ENCODE results near the gene FXYD6.

FXYD6 gene

DNA sequence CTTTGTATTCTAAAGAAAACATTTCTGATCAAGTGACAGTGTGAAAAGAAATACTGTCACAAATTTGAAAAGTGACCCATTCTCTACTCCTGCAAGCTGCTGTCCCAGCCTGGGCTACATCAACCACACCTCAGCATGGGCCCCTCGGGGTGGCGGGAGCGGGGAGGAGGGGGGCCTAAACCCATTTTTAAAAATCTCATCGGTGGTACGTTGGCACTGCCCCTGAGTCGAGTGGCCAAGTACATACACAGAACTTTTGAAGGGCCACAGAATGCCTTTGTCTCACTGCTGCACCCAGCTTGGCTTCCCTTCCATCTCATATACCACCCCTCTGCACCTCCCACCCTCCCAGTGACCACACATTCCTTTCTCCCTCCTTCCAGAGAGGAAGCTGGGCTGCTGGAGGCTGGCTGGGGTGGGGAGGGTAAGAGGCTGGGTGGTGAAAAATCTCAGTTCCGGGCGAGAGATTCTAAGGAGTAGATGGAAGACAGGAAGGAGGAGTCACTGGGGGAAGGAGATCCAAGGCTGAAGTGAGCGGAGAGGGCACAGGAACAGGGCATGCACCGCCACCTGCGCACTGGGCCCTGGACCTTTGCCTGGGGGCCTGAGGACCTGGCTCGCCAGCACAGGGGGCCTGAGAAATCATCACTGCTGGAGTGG lies 21.1 kb downstream of the FXYD6 start:
- no peak overlapping the region for H3K4me3 ChIP-seq (ENCODE audit: low read depth, low read length)
- TF ChIP-seq, protein P1, sequence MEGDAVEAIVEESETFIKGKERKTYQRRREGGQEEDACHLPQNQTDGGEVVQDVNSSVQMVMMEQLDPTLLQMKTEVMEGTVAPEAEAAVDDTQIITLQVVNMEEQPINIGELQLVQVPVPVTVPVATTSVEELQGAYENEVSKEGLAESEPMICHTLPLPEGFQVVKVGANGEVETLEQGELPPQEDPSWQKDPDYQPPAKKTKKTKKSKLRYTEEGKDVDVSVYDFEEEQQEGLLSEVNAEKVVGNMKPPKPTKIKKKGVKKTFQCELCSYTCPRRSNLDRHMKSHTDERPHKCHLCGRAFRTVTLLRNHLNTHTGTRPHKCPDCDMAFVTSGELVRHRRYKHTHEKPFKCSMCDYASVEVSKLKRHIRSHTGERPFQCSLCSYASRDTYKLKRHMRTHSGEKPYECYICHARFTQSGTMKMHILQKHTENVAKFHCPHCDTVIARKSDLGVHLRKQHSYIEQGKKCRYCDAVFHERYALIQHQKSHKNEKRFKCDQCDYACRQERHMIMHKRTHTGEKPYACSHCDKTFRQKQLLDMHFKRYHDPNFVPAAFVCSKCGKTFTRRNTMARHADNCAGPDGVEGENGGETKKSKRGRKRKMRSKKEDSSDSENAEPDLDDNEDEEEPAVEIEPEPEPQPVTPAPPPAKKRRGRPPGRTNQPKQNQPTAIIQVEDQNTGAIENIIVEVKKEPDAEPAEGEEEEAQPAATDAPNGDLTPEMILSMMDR (IDR thresholded peaks at IDR 0.05; ENCODE audit: low read depth, low read length), result no peak

DNA sequence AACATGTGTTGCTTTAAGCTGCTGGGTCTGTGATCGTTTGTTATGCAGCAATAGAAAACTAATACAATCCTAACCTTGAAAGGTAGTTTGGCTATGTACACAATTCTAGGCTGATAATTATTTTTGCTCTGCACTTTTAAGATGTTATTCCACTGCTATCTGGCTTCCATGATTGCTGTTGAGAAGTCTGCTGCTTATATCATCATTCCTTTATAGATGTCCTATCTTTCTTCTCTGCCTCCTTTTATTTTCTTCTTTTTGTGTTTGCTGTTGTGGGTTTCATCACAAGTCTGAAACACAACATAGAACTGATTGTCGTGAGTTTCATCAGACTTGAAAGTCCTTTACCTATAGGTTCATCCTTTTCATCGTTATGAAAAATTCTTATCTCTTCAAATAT lies 24.1 kb downstream of the FXYD6 start:
- H3K4me3 ChIP-seq (ENCODE audit: low read depth, low read length), result no peak overlapping the region
- TF ChIP-seq, protein P1 (IDR thresholded peaks at IDR 0.05; ENCODE audit: low read depth, low read length), result no peak

DNA sequence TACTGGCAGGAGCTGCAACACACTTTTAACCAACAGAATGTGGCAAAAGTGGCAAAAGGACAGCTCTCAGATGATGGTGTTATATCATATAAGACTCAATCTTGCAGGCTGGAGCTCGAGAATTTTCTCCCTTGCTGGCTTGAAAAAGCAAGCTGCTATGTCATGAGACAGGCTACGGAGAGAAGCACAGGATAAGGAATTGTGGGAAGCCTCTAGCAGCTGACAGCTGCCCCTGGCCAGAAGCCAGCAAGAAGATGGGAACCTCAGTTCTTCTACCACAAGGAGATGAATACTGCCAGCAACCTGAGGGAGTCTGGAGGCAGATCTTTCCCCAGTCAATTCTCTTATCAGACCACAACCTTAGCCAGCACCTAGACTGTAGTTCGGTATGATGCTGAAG lies 24.6 kb downstream of the FXYD6 start:
- no peak overlapping the region for H3K4me3 ChIP-seq (ENCODE audit: low read depth, low read length)

DNA sequence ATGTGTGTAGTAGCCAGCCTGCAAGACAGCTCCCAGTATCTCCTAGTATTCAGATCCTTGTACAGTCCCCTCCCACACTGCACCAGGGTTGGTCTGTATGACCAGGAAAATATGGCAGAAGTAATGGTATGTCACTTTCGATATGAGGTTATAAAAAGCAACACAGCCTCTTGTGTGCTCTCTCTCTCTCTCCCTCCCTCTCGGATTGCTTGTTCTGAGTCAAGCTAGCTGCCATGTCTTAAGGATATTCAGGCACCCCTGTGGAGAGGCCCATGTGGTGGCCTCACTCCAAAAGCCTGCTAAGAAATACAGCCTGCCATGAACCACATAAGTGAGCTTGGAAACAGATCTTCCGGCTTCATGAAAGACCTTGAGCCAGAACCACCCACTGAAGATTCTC lies 25.4 kb downstream of the FXYD6 start:
- H3K4me3 ChIP-seq (ENCODE audit: low read depth, low read length), result no peak overlapping the region
- TF ChIP-seq, protein P1 (IDR thresholded peaks at IDR 0.05; ENCODE audit: low read depth, low read length), result no peak

More for the DNA sequence above, 24.6 kb downstream of the FXYD6 start:
- TF ChIP-seq, protein P1 (IDR thresholded peaks at IDR 0.05; ENCODE audit: low read depth, low read length), result no peak

DNA sequence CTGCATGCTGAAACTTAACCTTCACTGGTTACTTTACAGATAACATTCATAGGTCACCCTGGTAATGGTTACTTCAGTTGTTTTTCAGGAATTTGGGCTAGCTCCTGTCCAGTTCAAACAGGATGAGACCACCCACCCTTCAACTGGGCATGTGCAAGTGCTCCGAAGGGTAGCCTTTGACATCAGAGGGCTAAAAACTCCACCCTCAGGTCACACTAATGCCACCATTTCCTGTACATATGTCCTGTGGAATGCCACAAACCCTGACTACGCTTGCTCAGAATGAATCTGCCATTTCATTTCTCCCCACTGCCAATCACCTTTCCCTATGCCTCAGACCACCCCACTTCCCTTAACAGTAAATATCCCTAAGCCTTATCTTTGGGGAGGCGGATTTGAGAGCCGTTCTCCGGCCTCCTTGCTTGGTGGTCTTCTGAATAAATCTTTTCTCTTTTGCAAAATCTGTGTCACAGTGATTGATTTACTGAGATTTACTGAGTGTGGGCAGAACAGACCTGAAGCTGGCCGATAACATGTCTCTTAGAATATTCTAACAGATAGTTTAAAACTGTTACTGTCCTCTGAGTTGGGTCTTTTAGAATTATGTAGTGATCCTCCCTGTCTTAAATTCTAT lies 26.6 kb downstream of the FXYD6 start:
- H3K4me3 ChIP-seq (ENCODE audit: low read depth, low read length), result no peak overlapping the region
- TF ChIP-seq, protein P1 (IDR thresholded peaks at IDR 0.05; ENCODE audit: low read depth, low read length), result no peak

DNA sequence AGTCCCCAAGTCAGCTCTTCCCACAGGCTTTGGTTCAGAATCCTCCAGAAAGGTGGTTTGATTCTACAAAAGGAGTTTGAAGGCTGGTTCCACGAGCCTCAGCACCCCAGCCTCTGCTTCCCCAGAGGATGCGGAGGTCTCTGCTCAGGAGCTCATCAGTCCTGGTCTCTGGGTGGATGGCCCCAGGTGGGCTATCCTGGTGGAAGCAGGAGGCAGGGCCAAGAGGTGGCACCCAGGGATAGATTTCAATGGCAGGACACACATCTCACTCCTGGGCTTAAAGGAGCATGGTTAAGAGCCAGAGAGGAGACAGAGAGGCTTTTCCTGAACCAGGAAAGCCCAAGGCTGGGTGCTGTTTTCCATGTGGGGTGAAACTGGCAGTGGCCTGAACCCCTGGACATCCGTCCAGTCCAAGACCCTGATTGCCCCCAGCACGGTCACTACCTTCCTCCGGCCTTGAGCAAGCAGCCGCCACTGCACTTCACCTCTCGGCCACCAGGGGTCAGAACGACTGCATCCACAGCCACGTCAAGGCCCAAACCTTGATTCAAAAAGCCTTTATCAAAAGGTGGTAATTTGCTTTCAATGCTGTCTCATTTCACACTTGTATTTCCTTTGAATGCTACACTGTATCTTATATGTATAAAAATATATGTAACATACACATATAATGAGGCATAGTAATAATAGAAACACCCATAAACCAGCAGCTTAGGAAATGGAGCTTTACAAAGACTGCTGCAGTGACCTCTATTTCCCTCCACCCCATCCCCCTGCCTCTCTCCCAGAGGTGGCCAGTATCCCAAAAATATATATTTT lies 32.6 kb downstream of the FXYD6 start:
- TF ChIP-seq, protein P1 (IDR thresholded peaks at IDR 0.05; ENCODE audit: low read depth, low read length), result peak; percentile 99
- H3K4me3 ChIP-seq (ENCODE audit: low read depth, low read length), result no peak overlapping the region
